ENCODE data around the gene PTCD2. TPM values are rescaled to one million over a fixed set of nuclear protein-coding genes. Genes with fewer than 3 reads are reported as not detected.

The PTCD2 gene
- total RNA-seq, 4 donors from 2014 or later, result 3.1 to 8.7 (median 5.7) TPM

DNA sequence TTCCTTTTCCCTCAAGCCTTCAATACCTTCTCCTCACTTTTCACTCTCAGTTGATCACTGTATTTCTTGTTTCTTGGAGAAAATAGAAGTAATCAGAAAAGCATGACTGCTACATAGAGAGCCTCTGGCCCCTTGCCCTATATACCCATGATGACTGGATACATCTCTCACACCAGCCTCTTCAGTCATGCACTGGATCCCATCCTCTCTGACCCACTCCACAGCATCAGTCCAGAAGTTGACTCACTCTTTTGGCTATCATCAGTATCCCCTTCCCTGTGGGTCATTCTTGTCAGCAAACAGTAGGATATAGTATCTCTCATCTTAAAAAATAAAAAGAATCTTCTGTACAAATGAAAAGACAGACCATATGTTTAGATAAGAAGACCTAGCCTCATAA lies 32.9 kb downstream of the PTCD2 start:
- no peak for DNase-seq
- intact Hi-C loops (cut with DNase I), result no loop called here
- Histone ChIP-seq H3K27me3 (no peaks in the 10 kb centered on the region), H3K9me3 (no peaks in the 10 kb centered on the region), H3K4me3 (no peak overlapping the region), H3K27ac (no peak overlapping the region), H3K36me3 (peaks cover 0 to 6% (median 0%) of the 10 kb centered on the region in 3 donors), H3K4me1 (no peaks in the 10 kb centered on the region)
- TF ChIP-seq POLR2A (IDR thresholded peaks at IDR 0.05), result no peak
- TF ChIP-seq CTCF (IDR thresholded peaks at IDR 0.05), result no peak

- TF ChIP-seq POLR2A (IDR thresholded peaks at IDR 0.05) (no peak), CTCF (IDR thresholded peaks at IDR 0.05) (peak in 4 of 6 experiments; percentile 32 to 51 (median 40))
- intact Hi-C loops (cut with DNase I), result no loop called here
- DNase-seq, result no peak
Observed at GRCh38 chr5:72355706-72356299, 35.6 kb downstream of the PTCD2 start.

DNA sequence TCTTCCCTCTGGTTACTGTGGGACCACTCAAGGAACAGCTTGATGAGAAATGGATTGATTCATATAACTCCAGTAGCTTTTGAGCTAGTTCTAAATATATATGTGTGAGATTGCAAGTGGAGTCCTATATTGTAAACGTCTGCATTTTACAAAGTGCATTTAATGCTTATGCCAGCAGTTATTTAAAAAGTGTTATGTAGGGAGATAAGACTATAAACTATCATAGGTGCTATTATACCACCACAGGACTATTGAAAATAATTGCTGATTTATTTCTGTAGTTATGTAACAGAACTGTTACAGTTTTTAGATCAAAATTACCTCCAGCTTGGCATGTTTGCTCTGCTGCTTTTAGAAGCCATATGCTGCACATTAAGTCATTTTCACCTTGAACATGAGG lies 36.2 kb downstream of the PTCD2 start:
- no peaks in the 10 kb centered on the region for H3K27me3 ChIP-seq
- TF ChIP-seq CTCF (IDR thresholded peaks at IDR 0.05) (no peak), POLR2A (IDR thresholded peaks at IDR 0.05) (no peak)
- 83 to 95% methylated on average over 1 of the region's 1 CpG for WGBS, 2 donors

More at GRCh38 chr5:72355706-72356299, 35.6 kb downstream of the PTCD2 start:
- WGBS, 2 donors, result 59 to 60% methylated on average over 5 of the region's 5 CpGs
- H3K4me1 ChIP-seq, result no peaks in the 10 kb centered on the region
- no peak overlapping the region for H3K27ac ChIP-seq
- no peaks in the 10 kb centered on the region for H3K9me3 ChIP-seq
- H3K27me3 ChIP-seq, result no peaks in the 10 kb centered on the region
- H3K4me3 ChIP-seq, result no peak overlapping the region
- H3K36me3 ChIP-seq, result peaks cover 0 to 33% (median 3%) of the 10 kb centered on the region in 3 donors

GRCh38 chr5:72358925-72359324 lies 38.8 kb downstream of the PTCD2 start:
- TF ChIP-seq CTCF (IDR thresholded peaks at IDR 0.05), result no peak
- TF ChIP-seq POLR2A (IDR thresholded peaks at IDR 0.05), result no peak
- intact Hi-C loops (cut with DNase I), result no loop called here
- H3K4me3 ChIP-seq, result no peak overlapping the region
- peaks cover 0 to 54% (median 7%) of the 10 kb centered on the region in 3 donors for H3K36me3 ChIP-seq
- H3K4me1 ChIP-seq, result peaks cover 0 to 5% (median 0%) of the 10 kb centered on the region in 3 donors
- no peak for DNase-seq
- no peaks in the 10 kb centered on the region for H3K27me3 ChIP-seq
- H3K9me3 ChIP-seq, result no peaks in the 10 kb centered on the region
- no peak overlapping the region for H3K27ac ChIP-seq

More for the DNA sequence above, 36.2 kb downstream of the PTCD2 start:
- Histone ChIP-seq H3K4me3 (no peak overlapping the region), H3K27ac (no peak overlapping the region), H3K9me3 (no peaks in the 10 kb centered on the region), H3K36me3 (peaks cover 0 to 39% (median 3%) of the 10 kb centered on the region in 3 donors), H3K4me1 (no peaks in the 10 kb centered on the region)
- intact Hi-C loops (cut with DNase I), result no loop called here
- DNase-seq, result no peak

DNA sequence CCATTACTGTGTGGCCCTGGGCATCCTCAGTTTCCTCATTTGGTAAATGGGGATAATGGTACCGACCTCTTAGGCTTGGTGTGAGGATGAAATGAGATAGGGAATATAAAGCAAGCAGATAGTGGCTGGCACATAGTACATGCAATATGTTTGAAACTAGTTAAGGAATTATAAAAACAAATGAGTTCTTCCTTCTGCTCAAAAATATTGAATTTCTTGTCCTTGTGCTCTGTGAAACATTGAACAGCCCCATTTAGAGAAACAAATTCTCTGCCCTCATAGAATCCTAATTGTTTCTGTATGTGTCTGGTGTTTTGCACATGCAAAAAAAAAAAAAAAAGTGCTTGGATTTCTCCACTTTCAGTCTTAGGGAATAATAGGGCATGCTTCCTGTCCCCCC lies 39.7 kb downstream of the PTCD2 start:
- intact Hi-C loops (cut with DNase I), result loop anchor here (10.0 kb wide), 1 partner anchor 165 kb away; no protein-coding TSS in a partner anchor
- 89 to 100% methylated on average over 1 of the region's 1 CpG for WGBS, 2 donors

More for the DNA sequence above, 39.7 kb downstream of the PTCD2 start:
- H3K4me3 ChIP-seq, result no peak overlapping the region
- H3K9me3 ChIP-seq, result no peaks in the 10 kb centered on the region
- H3K4me1 ChIP-seq, result peaks cover 0 to 5% (median 0%) of the 10 kb centered on the region in 3 donors
- H3K36me3 ChIP-seq, result peaks cover 0 to 54% (median 7%) of the 10 kb centered on the region in 3 donors
- H3K27me3 ChIP-seq, result no peaks in the 10 kb centered on the region
- DNase-seq, result no peak
- H3K27ac ChIP-seq, result no peak overlapping the region
- TF ChIP-seq POLR2A (IDR thresholded peaks at IDR 0.05), result no peak
- TF ChIP-seq CTCF (IDR thresholded peaks at IDR 0.05), result no peak

Measured in esophagus squamous epithelium (tissue), 5 donors.